Measurements from ENCODE around the gene TMEM243. TPM values are rescaled to one million over a fixed set of nuclear protein-coding genes. Genes with fewer than 3 reads are reported as not detected.
"Not testable (repeated sequence)": the region's sequence is repeated elsewhere in the genome, so short reads cannot be mapped to it uniquely, and the experiment has no call there.

Gene TMEM243
- total RNA-seq, 1 donor from 2014 or later = 28.9 TPM

GRCh38 chr7:87206361-87206760, 13.2 kb downstream of the TMEM243 start:
- TF ChIP-seq CTCF (IDR thresholded peaks at IDR 0.05; ENCODE audit: insufficient read depth, low read length, poor library complexity, severe bottlenecking) = no peak
- H3K36me3 ChIP-seq (ENCODE audit: control insufficient read depth, insufficient read depth, low read length) = no peaks in the 10 kb centered on the region
- no peak overlapping the region for H3K4me3 ChIP-seq (ENCODE audit: low read depth, low read length)
- H3K27me3 ChIP-seq (ENCODE audit: control insufficient read depth, insufficient read depth, low read length) = no peaks in the 10 kb centered on the region
- no peak for DNase-seq (ENCODE audit: low read depth)

GRCh38 chr7:87205701-87206100, 13.8 kb downstream of the TMEM243 start:
- not testable (repeated sequence) for H3K4me3 ChIP-seq (ENCODE audit: low read depth, low read length); H3K36me3 ChIP-seq (ENCODE audit: control insufficient read depth, insufficient read depth, low read length); H3K27me3 ChIP-seq (ENCODE audit: control insufficient read depth, insufficient read depth, low read length); DNase-seq (ENCODE audit: low read depth)

- Histone ChIP-seq H3K36me3 (ENCODE audit: control insufficient read depth, insufficient read depth, low read length) (no peaks in the 10 kb centered on the region), H3K4me3 (ENCODE audit: low read depth, low read length) (no peak overlapping the region), H3K27me3 (ENCODE audit: control insufficient read depth, insufficient read depth, low read length) (no peaks in the 10 kb centered on the region)
- TF ChIP-seq CTCF (IDR thresholded peaks at IDR 0.05; ENCODE audit: insufficient read depth, low read length, poor library complexity, severe bottlenecking) = no peak
- DNase-seq (ENCODE audit: low read depth) = no peak
Measured at GRCh38 chr7:87204933-87205332, 14.6 kb downstream of the TMEM243 start.

GRCh38 chr7:87203929-87204328, 15.6 kb downstream of the TMEM243 start:
- not testable (repeated sequence) for H3K27me3 ChIP-seq (ENCODE audit: control insufficient read depth, insufficient read depth, low read length); H3K4me3 ChIP-seq (ENCODE audit: low read depth, low read length); H3K36me3 ChIP-seq (ENCODE audit: control insufficient read depth, insufficient read depth, low read length); DNase-seq (ENCODE audit: low read depth)

GRCh38 chr7:87202705-87203104, 16.8 kb downstream of the TMEM243 start:
- no peaks in the 10 kb centered on the region for H3K36me3 ChIP-seq (ENCODE audit: control insufficient read depth, insufficient read depth, low read length)
- TF ChIP-seq CTCF (IDR thresholded peaks at IDR 0.05; ENCODE audit: insufficient read depth, low read length, poor library complexity, severe bottlenecking) = no peak
- no peak overlapping the region for H3K4me3 ChIP-seq (ENCODE audit: low read depth, low read length)
- no peaks in the 10 kb centered on the region for H3K27me3 ChIP-seq (ENCODE audit: control insufficient read depth, insufficient read depth, low read length)
- DNase-seq (ENCODE audit: low read depth) = no peak

- DNase-seq (ENCODE audit: low read depth) = no peak
- Histone ChIP-seq H3K27me3 (ENCODE audit: control insufficient read depth, insufficient read depth, low read length) (no peaks in the 10 kb centered on the region), H3K36me3 (ENCODE audit: control insufficient read depth, insufficient read depth, low read length) (no peaks in the 10 kb centered on the region), H3K4me3 (ENCODE audit: low read depth, low read length) (no peak overlapping the region)
- no peak for TF ChIP-seq CTCF (IDR thresholded peaks at IDR 0.05; ENCODE audit: insufficient read depth, low read length, poor library complexity, severe bottlenecking)
Measured at GRCh38 chr7:87202208-87202607, 17.3 kb downstream of the TMEM243 start.

GRCh38 chr7:87199700-87200450, 19.7 kb downstream of the TMEM243 start:
- no peaks in the 10 kb centered on the region for H3K27me3 ChIP-seq (ENCODE audit: control insufficient read depth, insufficient read depth, low read length)
- no peak overlapping the region for H3K4me3 ChIP-seq (ENCODE audit: low read depth, low read length)
- TF ChIP-seq CTCF (IDR thresholded peaks at IDR 0.05; ENCODE audit: insufficient read depth, low read length, poor library complexity, severe bottlenecking) = no peak
- no peak for DNase-seq (ENCODE audit: low read depth)
- peaks cover 1% of the 10 kb centered on the region for H3K36me3 ChIP-seq (ENCODE audit: control insufficient read depth, insufficient read depth, low read length)

Measured in kidney epithelial cell (primary cell).